Thoracic aorta (tissue), 2 donors: ENCODE results near the gene TPBGL. TPM values are rescaled to one million over a fixed set of nuclear protein-coding genes. Genes with fewer than 3 reads are reported as not detected.

ENCODE experiments used
- ATAC-seq: fragments of 150-250 bp; one replicate; pipeline ENCODE4 v1.8.0; 2017; ENCODE audit warnings: low read depth; ENCODE audit not compliant: insufficient number of reproducible peaks, low FRiP score
- DNase-seq: peaks from one replicate; pipeline ENCODE4 v3.0.0-alpha.2; 2020; ENCODE audit warnings: low spot score
- H3K27ac ChIP-seq, 2 donors: fragments of 200-600 bp; sonication (generic); 1 replicate in 1 of 2; 2 replicates in 1 of 2; pipeline ENCODE4 v1.5.1; 2016; ENCODE audit warnings: mild to moderate bottlenecking in 2 of 2, moderate library complexity in 2 of 2
- H3K27me3 ChIP-seq: fragments of 200-600 bp; sonication (generic); replicated peaks from 2 replicates; pipeline ENCODE4 v1.6.0; 2016; ENCODE audit warnings: mild to moderate bottlenecking; ENCODE audit not compliant: insufficient read depth
- H3K36me3 ChIP-seq: fragments of 200-600 bp; sonication (generic); one replicate; pipeline ENCODE4 v1.5.1; 2016
- H3K4me1 ChIP-seq, 2 donors: fragments of 200-600 bp; sonication (generic); 1 replicate in 1 of 2; 2 replicates in 1 of 2; pipeline versions ENCODE4 v1.5.1 to v1.6.0; 2016; ENCODE audit warnings: low read depth in 2 of 2, mild to moderate bottlenecking in 1 of 2; ENCODE audit not compliant: control insufficient read depth in 1 of 2
- H3K4me3 ChIP-seq: fragments of 200-600 bp; sonication (generic); 2 replicates; pipeline ENCODE4 v1.5.1; 2016; ENCODE audit warnings: mild to moderate bottlenecking
- H3K9me3 ChIP-seq: fragments of 200-600 bp; sonication (generic); 2 replicates; pipeline ENCODE4 v1.5.1; 2016
- total RNA-seq, 2 donors: library from RNA; depleted of rRNA; stranded (reverse); fragments of >200 nt; gene quantifications; one replicate each; pipeline versions ENCODE4 v1.1.0 to v1.2.3, GENCODE V29; 2016
- TF ChIP-seq, protein P1 (sequence below): fragments of 200-600 bp; sonication (generic); IDR thresholded peaks from one replicate; pipeline ENCODE4 v1.5.1; 2019; ENCODE audit warnings: antibody characterized with exemption

The TPBGL gene
- total RNA-seq, 2 donors from 2014 or later, result 0.21 TPM; not detected in 1

DNA sequence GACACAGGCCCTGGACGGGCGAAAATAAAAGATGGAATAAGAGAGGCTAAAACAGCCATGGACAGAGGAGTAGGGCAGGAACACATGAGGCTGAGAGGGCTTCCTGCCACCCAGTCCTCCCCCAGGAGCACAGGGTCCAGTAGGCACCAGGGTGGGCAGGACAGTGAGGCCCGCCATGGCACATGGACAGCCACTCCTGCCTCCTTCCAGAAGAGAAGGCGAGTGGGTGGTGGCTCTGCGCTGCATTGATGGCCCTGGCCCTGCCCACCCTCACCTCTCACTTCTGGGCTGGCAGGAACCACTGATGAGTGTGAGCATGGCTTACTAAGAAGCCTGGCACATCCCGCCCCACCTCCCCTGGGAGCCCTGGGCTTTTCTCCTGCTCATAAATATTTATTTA, 51.2 kb downstream of the TPBGL start:
- peaks cover 3% of the 10 kb centered on the region for H3K36me3 ChIP-seq
- no peak overlapping the region for H3K27ac ChIP-seq
- no peak for ATAC-seq
- H3K9me3 ChIP-seq, result no peaks in the 10 kb centered on the region
- H3K27me3 ChIP-seq, result no peaks in the 10 kb centered on the region
- no peak for DNase-seq
- no peak overlapping the region for H3K4me3 ChIP-seq
- TF ChIP-seq, protein P1, sequence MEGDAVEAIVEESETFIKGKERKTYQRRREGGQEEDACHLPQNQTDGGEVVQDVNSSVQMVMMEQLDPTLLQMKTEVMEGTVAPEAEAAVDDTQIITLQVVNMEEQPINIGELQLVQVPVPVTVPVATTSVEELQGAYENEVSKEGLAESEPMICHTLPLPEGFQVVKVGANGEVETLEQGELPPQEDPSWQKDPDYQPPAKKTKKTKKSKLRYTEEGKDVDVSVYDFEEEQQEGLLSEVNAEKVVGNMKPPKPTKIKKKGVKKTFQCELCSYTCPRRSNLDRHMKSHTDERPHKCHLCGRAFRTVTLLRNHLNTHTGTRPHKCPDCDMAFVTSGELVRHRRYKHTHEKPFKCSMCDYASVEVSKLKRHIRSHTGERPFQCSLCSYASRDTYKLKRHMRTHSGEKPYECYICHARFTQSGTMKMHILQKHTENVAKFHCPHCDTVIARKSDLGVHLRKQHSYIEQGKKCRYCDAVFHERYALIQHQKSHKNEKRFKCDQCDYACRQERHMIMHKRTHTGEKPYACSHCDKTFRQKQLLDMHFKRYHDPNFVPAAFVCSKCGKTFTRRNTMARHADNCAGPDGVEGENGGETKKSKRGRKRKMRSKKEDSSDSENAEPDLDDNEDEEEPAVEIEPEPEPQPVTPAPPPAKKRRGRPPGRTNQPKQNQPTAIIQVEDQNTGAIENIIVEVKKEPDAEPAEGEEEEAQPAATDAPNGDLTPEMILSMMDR, result no peak
- no peaks in the 10 kb centered on the region for H3K4me1 ChIP-seq

DNA sequence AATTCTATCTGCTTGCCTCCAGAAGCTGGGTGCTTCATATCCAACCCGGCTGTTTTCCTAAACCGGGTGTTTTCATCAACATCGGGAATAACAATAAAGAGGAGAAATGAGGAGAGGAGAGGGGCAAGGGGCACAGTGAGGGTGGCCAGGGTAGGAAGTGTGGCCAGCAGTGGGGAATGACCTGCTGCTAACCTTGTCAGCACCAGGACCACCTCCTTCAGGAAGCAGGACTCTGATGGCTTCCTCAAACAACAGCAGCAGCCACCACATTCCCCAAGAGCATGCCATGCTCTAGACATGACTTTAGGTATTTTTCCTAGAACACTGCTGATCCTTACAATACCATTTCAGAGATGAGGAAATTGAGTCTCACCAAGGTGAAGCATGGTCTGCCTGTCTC, 52.4 kb downstream of the TPBGL start:
- Histone ChIP-seq H3K4me1 (no peaks in the 10 kb centered on the region), H3K36me3 (no peaks in the 10 kb centered on the region), H3K27me3 (no peaks in the 10 kb centered on the region), H3K27ac (no peak overlapping the region), H3K9me3 (no peaks in the 10 kb centered on the region), H3K4me3 (no peak overlapping the region)
- DNase-seq, result no peak
- no peak for ATAC-seq
- TF ChIP-seq, protein P1, result no peak

Other genes starting within 250 kb of the TPBGL start
- not detected for gene OR2AT4, start 143.9 kb upstream of the TPBGL start, total RNA-seq
- gene SLCO2B1, start 89.7 kb upstream of the TPBGL start, total RNA-seq, result 100 to 1,000 TPM; 107 to 692 TPM
- 10 to 100 TPM; 27.1 to 30.6 TPM for gene ARRB1, start 110.9 kb downstream of the TPBGL start, total RNA-seq
- 100 to 1,000 TPM; 560 to 708 TPM for gene RPS3, start 158.7 kb downstream of the TPBGL start, total RNA-seq
- 1 to 10 TPM; 6.8 to 7.9 TPM for gene KLHL35, start 192.4 kb downstream of the TPBGL start, total RNA-seq